Activated CD4-positive, alpha-beta T cell treated with anti-CD3 and anti-CD28 coated beads, Interleukin-10, Interleukin-2, amounts not matched to agents 100 ng/mL and 50 ng/mL, durations not matched to agents 16 hours and 8 hours (primary cell): Measurements from ENCODE around the gene WDR86.

Experiments used
- DNase-seq: peaks from one replicate; pipeline ENCODE4 v3.0.0-alpha.2; 2020

Gene WDR86

DNA sequence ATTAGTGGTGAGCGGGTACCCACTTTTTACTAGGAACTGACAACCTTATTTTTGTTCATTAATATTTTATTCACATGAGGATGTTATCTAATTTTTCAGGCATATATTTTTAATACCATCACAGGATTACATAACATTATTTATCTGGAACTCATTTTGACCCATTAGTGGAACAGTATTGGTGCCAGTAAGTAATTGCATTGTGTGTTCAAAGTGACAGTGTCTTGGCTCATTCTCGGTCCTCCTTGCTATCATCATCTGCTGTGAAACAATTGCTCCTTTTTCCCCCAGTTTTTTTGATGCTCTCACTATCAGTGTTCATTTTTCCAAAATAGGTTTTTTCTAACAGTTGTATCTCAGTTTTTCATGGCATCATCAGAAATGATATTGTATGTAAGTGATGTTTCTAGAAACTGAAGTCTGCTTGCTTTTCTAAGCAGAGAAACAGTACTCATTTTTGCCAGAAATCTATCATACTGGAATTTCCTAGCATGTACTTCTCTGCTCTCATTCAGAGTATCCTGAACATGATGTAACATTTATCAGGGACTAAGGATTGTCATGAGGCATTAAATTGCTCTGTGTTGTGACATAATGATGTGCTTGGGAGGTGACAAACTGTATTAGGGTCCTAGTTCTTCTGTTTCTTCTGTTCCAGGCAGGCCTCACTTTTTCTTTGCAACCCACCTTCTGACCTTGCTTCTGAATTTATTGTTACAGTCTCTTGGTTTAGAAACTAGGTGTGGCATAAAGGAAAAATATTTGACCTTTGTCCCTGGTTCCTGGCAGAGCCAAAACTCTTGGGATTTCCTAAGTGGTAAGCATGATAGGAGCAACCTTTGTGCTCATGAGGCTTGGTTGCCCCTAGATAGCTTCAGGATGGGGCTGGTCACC is 64.0 kb downstream of the WDR86 start:
- no peak for DNase-seq

- DNase-seq, result no peak
Observed at GRCh38 chr7:151343516-151343915, 66.3 kb downstream of the WDR86 start.

GRCh38 chr7:151342811-151343210 is 67.0 kb downstream of the WDR86 start:
- DNase-seq, result no peak

DNA sequence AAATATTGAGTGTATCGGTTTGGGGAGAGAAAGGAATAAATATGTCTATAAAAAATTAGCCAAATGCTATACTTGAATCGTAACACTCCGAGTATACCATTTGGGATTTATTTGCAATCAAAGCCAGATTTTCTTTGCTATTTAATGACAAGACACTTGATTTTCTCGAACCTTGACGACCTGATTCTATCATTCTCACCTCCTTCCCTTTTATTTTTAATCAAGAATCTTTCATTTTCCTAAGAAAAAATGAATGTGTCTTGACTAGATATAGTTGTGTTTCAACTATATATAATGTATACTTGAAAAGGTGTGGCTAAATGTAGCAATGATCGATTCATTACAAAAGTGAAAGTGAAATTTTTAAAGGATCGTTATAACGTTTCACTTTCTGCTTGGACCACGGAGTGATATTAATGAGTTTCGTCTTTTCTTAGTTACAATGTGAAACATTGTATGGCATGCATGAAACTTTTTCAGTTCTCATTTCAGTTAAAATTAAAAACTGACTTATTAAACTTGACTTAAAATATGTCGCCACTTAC is 67.7 kb downstream of the WDR86 start:
- DNase-seq, result peak; percentile 70

DNA sequence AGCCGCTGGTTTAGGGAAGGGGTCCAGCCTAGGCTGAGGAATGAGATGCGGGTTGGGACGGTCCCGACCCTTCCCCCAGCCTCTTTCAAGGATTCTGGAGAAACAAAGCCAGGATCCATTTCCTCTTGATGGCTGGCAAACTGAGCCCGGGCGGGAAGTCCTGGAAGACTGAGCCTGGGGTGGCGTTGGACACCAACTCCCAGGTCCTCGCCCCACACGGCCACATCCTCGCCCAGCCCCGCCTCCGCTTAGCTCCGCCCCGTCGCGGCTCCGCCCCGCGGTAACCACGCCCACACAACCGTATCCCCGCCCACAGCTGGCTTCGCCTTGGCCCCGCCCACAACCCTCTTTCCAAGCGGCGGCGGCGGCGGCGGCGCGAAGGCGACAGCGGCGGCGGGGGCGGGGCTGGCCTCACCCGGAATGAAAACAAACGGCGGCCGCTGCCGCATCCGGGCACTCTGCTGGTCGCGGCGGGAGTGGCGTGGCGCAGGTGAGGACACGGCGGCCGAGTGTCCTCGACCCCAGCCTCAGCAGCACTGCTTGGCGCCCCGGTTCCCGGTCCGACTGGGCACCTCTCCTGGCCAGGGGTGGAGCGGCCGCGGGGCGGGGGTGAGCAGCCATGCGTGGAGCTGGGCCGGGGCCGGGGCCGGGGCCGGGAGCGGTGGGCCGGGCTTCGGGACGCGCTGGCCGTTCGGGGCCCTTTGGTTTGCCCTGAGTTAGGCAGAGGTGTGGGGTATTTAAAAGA is 68.3 kb downstream of the WDR86 start, which contains the start of gene NUB1:
TSS of gene NUB1 (plus strand) at position 456 of the 745 bp plus-strand sequence. CDS start 3,538 bp downstream, outside the sequence.
- peak; percentile 93 for DNase-seq

DNA sequence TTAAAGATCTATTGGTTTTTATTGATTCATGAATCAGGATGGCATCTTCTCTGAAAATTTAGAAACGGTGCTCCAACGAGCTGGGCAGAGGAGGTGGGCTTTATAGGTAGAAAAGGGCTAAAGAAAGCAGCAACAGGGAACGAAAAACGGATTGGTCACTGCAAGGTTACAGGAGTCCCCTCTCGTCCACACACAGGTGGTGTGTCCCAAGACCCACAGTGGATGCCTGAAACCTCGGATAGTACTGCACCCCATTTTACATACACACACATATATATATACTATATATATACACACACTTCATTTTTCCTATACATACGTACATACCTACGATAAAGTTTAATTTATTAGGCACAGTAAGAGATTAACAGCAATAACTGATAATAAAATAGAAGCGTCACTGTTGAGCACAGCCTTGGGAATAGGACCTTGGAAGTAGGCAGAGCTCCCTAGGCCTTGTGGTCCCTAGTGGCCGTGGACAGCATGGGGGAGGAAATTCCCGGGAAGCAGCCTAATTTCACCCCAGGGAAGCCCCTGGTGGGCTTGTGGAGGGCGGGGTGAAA is 69.0 kb downstream of the WDR86 start:
- DNase-seq, result no peak

- DNase-seq, result peak; percentile 52
Observed at GRCh38 chr7:151339651-151340382, 70.0 kb downstream of the WDR86 start.

GRCh38 chr7:151338809-151339208 is 71.0 kb downstream of the WDR86 start:
- DNase-seq, result no peak

DNA sequence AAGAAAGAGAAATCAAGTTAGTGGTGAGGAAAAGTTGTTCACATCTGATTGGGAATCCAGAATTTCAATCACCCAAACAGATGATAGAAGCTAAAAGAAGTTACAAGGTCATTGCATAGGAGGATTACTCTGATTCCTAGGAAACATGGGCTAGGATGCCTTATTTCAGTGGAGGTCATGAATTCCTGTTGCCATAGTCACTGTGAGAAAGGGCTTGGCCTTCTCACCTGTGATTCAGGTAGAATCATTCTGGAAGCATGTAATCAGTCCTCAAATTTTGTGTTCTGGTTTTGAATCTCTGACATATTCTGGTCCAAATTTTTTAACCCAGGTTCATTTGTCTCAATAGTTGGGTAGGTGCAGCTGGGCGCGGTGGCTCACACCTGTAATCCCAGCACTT is 72.5 kb downstream of the WDR86 start:
- no peak for DNase-seq

GRCh38 chr7:151336027-151336708 is 73.7 kb downstream of the WDR86 start:
- DNase-seq, result no peak

DNA sequence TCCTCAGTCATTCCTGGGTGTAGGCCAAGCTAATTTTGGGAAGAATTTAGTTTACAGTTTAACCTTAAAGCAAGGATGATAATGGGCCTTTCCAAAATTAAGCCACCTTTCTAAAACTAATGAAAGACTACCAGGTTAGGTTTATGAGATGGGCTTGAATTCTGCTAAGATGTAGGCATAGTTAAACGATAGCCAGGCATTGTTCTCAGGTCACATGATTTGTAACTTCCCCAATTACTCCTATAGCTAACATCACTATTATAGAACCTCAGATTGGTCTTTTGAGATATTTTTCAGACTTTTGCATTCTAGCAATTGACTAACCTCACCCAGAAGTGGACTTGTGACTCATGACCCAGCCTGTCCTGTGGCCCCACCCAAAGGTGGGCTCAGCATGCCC is 75.2 kb downstream of the WDR86 start:
- no peak for DNase-seq
